DOHH2 (cell line): Measurements from ENCODE around the gene CASS4.
"Not testable (repeated sequence)": the region's sequence is repeated elsewhere in the genome, so short reads cannot be mapped to it uniquely, and the experiment has no call there.

ENCODE experiments used
- H3F3A ChIP-seq: fragments of 200-600 bp; sonication (generic), shearing (Covaris generic); 2 replicates; pipeline ENCODE4 v1.6.0; 2016; ENCODE audit warnings: antibody characterized with exemption, mild to moderate bottlenecking; ENCODE audit not compliant: control insufficient read depth, insufficient read depth
- H3K27ac ChIP-seq: fragments of 200-600 bp; sonication (generic); 2 replicates; pipeline ENCODE4 v1.5.1; 2014; ENCODE audit warnings: low read depth, mild to moderate bottlenecking, low read length, moderate library complexity
- H3K27me3 ChIP-seq: fragments of 200-600 bp; sonication (generic); 2 replicates; pipeline ENCODE4 v1.6.1; 2014; ENCODE audit warnings: mild to moderate bottlenecking, low read length, mixed read lengths; ENCODE audit not compliant: control insufficient read depth
- H3K36me3 ChIP-seq: fragments of 200-600 bp; sonication (generic); 2 replicates; pipeline ENCODE4 v1.6.1; 2014; ENCODE audit warnings: mild to moderate bottlenecking, low read length, moderate library complexity, mixed read lengths; ENCODE audit not compliant: control insufficient read depth
- H3K4me1 ChIP-seq: fragments of 200-600 bp; sonication (generic); 2 replicates; pipeline ENCODE4 v1.6.1; 2014; ENCODE audit warnings: mild to moderate bottlenecking, low read length, mixed read lengths; ENCODE audit not compliant: control insufficient read depth
- H3K4me2 ChIP-seq: fragments of 200-600 bp; sonication (generic); 2 replicates; pipeline ENCODE4 v1.6.0; 2014; ENCODE audit warnings: mild to moderate bottlenecking, low read length, moderate library complexity
- H3K4me3 ChIP-seq: fragments of 200-600 bp; sonication (generic); 2 replicates; pipeline ENCODE4 v1.5.1; 2014; ENCODE audit warnings: mild to moderate bottlenecking, low read length, mixed read lengths
- H3K79me2 ChIP-seq: fragments of 200-600 bp; sonication (generic); 2 replicates; pipeline ENCODE4 v1.6.1; 2014; ENCODE audit warnings: mild to moderate bottlenecking, low read length, mixed read lengths; ENCODE audit not compliant: control insufficient read depth
- H3K9me2 ChIP-seq: fragments of 200-600 bp; sonication (generic); replicated peaks from 2 replicates; pipeline ENCODE4 v1.6.1; 2014; ENCODE audit warnings: mild to moderate bottlenecking, low read length, mixed read lengths; ENCODE audit not compliant: control insufficient read depth
- H3K9me3 ChIP-seq: fragments of 200-600 bp; sonication (generic); 2 replicates; pipeline ENCODE4 v1.6.1; 2014; ENCODE audit warnings: antibody characterized with exemption, low read length, mixed read lengths; ENCODE audit not compliant: control insufficient read depth, insufficient read depth
- H4K20me1 ChIP-seq: fragments of 200-600 bp; sonication (generic); 2 replicates; pipeline ENCODE4 v1.6.0; 2014; ENCODE audit warnings: low read depth, mild to moderate bottlenecking, antibody characterized with exemption, low read length, moderate library complexity; ENCODE audit not compliant: control insufficient read depth, insufficient read depth
- EZH2phosphoT487 ChIP-seq: fragments of 200-600 bp; sonication (generic); IDR thresholded peaks from 2 replicates; pipeline ENCODE4 v1.6.1; 2017; ENCODE audit warnings: borderline replicate concordance, mild to moderate bottlenecking, antibody characterized with exemption, low read length, moderate library complexity, mixed read lengths
- TF ChIP-seq, protein P1 (sequence below): fragments of 200-600 bp; sonication (generic); IDR thresholded peaks from one replicate; pipeline ENCODE4 v1.5.1; 2014; ENCODE audit warnings: antibody characterized with exemption, mild to moderate bottlenecking, low read depth, low read length; ENCODE audit not compliant: poor library complexity, severe bottlenecking

Gene CASS4

DNA sequence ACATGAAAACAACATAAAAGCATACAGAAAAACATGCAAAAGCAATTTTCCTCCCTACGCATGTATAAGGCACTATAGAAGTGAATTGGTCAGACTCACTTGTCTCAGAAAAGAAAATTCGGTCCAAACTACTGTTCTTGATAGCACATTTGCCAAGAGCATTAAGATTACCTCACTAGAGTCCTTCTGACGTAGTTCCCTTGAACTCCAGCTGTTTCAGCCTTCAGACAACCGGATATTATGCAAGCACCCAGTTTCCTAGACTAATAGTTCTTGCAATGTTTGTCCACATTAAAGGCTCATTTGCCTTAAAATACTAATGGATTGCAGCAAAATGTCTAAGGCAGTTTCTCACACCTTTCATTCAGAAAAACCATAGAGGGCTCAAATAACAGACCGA, 2.5 kb upstream of the CASS4 start:
- no peaks in the 10 kb centered on the region; the same call in 1 of the 2 replicates for H3F3A ChIP-seq
- H3K36me3 ChIP-seq = peaks cover 56% of the 10 kb centered on the region
- no peak overlapping the region for H3K27ac ChIP-seq
- no peaks in the 10 kb centered on the region for H3K9me3 ChIP-seq
- H3K9me2 ChIP-seq = no peaks in the 10 kb centered on the region
- no peaks in the 10 kb centered on the region for H3K27me3 ChIP-seq
- H3K79me2 ChIP-seq = peaks cover 4% of the 10 kb centered on the region
- no peak overlapping the region for H3K4me3 ChIP-seq
- H3K4me2 ChIP-seq = no peak overlapping the region
- peaks cover 6% of the 10 kb centered on the region; the same call in 1 of the 2 replicates for H4K20me1 ChIP-seq
- TF ChIP-seq, protein P1, sequence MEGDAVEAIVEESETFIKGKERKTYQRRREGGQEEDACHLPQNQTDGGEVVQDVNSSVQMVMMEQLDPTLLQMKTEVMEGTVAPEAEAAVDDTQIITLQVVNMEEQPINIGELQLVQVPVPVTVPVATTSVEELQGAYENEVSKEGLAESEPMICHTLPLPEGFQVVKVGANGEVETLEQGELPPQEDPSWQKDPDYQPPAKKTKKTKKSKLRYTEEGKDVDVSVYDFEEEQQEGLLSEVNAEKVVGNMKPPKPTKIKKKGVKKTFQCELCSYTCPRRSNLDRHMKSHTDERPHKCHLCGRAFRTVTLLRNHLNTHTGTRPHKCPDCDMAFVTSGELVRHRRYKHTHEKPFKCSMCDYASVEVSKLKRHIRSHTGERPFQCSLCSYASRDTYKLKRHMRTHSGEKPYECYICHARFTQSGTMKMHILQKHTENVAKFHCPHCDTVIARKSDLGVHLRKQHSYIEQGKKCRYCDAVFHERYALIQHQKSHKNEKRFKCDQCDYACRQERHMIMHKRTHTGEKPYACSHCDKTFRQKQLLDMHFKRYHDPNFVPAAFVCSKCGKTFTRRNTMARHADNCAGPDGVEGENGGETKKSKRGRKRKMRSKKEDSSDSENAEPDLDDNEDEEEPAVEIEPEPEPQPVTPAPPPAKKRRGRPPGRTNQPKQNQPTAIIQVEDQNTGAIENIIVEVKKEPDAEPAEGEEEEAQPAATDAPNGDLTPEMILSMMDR = no peak
- no peak for TF ChIP-seq EZH2phosphoT487
- H3K4me1 ChIP-seq = no peaks in the 10 kb centered on the region

DNA sequence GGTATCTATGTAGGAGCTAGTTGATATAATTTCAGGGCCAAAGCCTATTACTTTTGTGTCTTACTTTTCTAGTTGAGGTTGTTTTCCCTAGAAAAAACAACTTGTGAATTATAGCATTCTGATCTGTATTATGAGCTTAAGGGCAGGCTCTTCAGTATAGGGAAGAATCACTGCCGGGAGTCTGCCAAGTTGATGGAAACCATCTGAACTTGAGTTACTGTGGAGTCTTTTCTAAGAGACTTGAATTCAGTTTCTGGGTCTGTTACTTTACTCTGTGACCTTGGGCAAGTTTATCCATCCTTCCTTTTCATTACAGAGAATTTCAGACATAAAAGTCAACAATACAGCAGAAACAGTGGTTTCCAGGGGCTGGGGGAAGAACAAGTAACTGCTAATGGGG, 2.1 kb upstream of the CASS4 start:
- H4K20me1 ChIP-seq = peaks cover 6% of the 10 kb centered on the region; the same call in 1 of the 2 replicates
- H3K9me2 ChIP-seq = no peaks in the 10 kb centered on the region
- TF ChIP-seq, protein P1 = no peak
- no peak for TF ChIP-seq EZH2phosphoT487
- H3K4me1 ChIP-seq = no peaks in the 10 kb centered on the region
- H3K36me3 ChIP-seq = peaks cover 55% of the 10 kb centered on the region
- H3K27me3 ChIP-seq = no peaks in the 10 kb centered on the region
- H3F3A ChIP-seq = no peaks in the 10 kb centered on the region; the same call in 1 of the 2 replicates
- no peaks in the 10 kb centered on the region for H3K9me3 ChIP-seq
- H3K4me3 ChIP-seq = no peak overlapping the region
- no peak overlapping the region for H3K4me2 ChIP-seq
- no peak overlapping the region for H3K27ac ChIP-seq
- H3K79me2 ChIP-seq = peaks cover 4% of the 10 kb centered on the region; the same call in 1 of the 2 replicates

GRCh38 chr20:56411287-56411686, 773 bp upstream of the CASS4 start:
- H4K20me1 ChIP-seq, H3K9me3 ChIP-seq, H3K79me2 ChIP-seq, H3K27ac ChIP-seq, H3K4me1 ChIP-seq, H3K9me2 ChIP-seq, H3K4me2 ChIP-seq, H3K27me3 ChIP-seq, H3K4me3 ChIP-seq, H3F3A ChIP-seq: not testable (repeated sequence)
- peaks cover 41% of the 10 kb centered on the region for H3K36me3 ChIP-seq

DNA sequence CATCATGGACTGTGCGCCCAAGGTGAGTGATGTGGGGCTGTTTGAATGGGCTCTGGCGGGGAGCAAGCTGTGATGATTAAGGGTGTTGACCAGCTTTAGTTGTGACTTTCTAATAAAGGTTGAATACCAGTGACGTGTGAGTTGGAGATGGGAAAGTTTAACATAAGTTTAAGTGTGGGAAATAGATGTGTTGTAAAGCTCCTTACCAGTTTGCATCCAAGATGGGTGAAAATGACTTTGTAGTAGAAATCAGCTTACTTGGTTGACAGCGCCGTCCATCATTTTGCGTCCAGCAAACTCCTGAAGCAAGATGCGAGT, 372 bp downstream of the CASS4 start:
- H4K20me1 ChIP-seq = peaks cover 3% of the 10 kb centered on the region; the same call in 1 of the 2 replicates
- H3K4me3 ChIP-seq = no peak overlapping the region
- peaks cover 30% of the 10 kb centered on the region for H3K36me3 ChIP-seq
- no peaks in the 10 kb centered on the region for H3K79me2 ChIP-seq
- no peaks in the 10 kb centered on the region for H3F3A ChIP-seq
- no peak for TF ChIP-seq EZH2phosphoT487
- TF ChIP-seq, protein P1 = no peak
- H3K27ac ChIP-seq = no peak overlapping the region
- no peaks in the 10 kb centered on the region for H3K9me2 ChIP-seq
- H3K27me3 ChIP-seq = no peaks in the 10 kb centered on the region
- no peaks in the 10 kb centered on the region for H3K9me3 ChIP-seq
- H3K4me2 ChIP-seq = no peak overlapping the region
- no peaks in the 10 kb centered on the region for H3K4me1 ChIP-seq
